CD4-positive, alpha-beta T cell treated with Interleukin-17A for 4 hours (primary cell): ENCODE measurements around the gene NANOGP8.
"Not testable (repeated sequence)": the region's sequence is repeated elsewhere in the genome, so short reads cannot be mapped to it uniquely, and the experiment has no call there.

Source experiments
- DNase-seq: peaks from one replicate; pipeline ENCODE4 v3.0.0-alpha.2; 2020; ENCODE audit warnings: mixed read lengths

The NANOGP8 gene

DNA sequence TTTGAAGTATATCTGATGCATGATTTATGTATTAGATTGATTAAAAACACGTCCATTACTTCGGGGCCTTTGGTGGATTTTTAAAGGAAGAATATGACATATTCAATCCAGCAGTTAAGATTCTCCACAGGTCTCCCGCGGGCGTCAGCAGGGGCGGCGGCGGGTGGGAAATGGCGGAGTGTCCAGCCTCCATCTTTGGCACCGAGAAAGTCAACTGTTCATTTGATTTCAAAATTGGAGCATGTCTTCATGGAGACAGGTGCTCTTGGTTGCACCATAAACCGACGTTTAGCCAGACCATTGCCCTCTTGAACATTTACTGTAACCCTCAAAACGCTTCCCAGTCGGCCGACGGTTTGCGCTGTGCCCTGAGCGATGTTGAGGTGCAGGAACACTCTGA is 7.2 kb upstream of the NANOGP8 start:
- DNase-seq = no peak

DNA sequence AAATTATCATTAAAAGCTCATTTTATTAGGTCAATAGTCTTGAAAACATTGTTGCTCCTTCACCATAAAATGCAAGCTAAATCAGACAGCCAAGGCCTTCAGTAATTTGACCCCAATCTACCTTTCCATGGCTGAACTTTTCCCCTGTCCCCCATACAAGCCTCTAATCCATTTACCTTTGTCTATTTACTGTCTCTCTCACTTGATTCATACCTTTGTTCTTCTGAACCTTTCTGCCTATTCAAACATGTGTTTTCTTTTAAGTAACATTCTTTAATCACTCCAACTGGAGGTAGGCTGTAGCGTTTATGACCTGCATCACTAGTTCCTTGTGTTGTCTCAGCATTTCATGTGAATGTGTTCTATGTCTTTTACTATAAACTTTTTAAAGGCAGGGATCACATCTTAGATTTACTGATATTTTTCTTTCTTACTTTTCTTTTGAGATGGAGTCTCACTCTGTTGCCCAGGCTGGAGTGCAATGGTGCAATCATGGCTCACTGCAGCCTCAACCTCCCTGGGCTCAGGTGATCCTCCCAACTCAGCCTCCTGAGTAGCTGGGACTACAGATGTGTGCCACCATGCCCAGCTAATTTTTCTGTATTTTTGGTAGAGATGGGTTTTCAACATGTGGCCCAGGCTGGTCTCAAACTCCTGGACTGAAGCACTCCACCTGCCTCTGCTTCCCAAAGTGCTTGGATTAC is 5.2 kb upstream of the NANOGP8 start:
- no peak for DNase-seq

DNA sequence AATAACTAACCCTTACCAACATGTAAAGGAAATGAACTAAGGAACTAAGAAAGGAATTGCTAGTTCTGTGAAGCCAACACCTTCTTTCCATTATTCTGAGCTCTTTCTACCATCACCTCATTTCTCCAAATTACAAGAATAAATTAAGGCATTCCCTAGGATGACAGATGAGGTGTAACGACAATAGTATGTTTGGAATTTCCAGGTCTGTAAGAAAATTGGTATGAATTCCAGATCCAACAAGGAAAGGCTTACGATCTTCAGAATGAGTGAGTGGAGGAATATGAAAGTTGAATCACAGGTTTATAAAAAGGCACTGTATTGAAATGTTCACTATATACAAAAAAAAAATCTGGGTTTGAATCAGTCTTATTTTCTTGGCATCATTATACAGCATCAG is 4.5 kb upstream of the NANOGP8 start:
- DNase-seq = no peak

DNA sequence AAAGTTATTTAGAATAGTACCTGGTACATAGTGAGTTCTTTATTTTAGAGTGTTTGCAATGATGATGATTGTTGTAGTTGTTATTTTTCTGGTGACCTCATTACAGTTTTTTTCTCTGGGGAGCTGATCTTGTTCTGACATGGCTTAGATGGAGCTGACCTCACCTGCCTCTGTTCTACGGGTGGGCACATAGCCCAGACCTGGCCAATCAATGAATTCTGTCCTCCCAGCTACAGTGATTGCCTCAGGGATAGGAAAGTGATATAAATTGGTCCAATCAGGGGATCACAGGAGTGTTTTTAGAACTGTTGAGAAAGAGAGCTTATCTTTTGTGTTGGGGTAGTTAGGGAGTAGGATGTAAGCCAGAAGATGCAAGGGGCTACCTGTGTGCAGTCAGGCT is 3.2 kb upstream of the NANOGP8 start:
- no peak for DNase-seq

DNA sequence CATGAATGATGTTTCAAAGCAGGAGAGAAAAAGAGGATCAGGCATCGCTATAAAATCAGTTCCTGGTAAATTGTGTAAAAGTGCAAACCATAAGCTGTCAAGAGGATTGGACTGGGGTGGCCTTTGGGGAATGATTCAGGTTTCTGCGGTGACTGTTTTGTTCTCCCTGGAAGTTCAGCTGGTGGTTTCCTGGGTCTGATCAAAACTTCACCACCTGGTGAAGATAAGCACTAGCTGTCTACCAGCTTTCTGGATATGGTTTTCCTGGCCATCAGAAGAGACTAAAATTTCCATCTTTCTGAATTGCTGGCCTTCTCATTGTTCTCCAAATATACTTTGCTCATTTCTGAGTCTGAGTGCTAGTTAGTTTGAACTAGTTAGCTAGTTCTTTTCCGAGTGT is 2.7 kb upstream of the NANOGP8 start:
- no peak for DNase-seq

DNA sequence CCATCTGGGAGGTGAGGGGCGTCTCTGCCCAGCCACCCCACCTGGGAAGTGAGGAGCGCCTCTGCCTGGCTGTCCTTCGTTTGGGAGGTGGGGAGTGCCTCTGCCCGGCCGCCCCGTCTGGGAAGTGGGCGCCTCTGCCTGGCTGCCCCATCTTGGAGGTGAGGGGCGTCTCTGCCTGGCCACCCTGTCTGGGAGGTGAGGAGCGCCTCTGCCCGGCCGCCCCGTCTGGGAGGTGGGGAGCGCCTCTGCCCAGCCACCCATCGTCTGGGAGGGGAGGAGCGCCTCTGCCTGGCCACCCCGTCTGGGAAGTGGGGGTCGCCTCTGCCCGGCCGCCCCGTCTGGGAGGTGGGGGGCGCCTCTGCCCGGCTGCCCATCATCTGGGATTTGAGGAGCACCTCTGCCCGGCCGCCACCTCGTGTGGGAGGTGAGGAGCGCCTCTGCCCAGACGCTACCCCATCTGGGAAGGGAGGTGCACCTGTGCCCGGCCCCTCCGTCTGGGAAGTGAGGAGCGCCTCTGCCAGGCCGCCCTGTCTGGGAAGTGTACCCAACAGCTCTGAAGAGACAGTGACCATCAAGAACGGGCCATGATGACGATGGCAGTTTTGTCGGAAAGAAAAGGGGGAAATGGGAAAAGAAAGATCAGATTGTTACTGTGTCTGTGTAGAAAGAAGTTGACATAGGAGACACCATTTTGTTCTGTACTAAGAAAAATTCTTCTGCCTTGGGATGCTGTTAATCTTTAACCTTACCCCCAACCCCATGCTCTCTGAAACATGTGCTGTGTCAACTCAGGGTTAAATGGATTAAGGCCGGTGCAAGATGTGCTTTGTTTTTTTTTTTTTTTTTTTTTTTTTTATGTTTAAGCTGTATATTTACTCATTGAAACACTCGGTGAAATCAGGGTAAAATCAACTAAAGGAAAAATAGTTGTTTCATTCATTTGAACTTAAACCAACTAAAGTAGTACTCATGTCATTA is 2.4 kb downstream of the NANOGP8 start:
- not testable (repeated sequence) for DNase-seq

DNA sequence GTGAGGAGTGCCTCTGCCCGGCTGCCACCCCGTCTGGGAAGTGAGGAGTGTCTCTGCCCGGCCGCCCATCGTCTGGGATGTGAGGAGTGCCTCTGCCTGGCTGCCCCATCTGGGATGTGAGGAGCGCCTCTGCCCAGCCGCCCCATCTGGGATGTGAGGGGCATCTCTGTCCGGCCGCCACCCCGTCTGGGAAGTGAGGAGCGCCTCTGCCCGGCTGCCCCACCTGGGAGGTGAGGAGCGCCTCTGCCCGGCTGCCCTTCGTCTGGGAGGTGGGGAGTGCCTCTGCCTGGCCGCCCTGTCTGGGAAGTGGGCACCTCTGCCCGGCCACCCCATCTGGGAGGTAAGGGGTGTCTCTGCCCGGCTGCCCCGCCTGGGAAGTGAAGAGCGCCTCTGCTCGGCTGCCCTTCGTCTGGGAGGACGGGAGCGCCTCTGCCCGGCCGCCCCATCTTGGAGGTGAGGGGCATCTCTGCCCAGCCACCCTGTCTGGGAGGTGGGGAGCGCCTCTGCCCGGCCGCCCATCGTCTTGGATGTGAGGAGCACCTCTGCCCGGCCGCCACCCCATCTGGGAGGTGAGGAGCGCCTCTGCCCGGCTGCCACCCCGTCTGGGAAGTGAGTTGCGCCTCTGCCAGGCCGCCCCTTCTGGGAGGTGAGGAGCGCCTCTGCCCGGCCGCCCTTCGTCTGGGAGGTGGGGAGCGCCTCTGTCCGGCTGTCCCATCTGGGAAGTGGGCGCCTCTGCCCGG is 3.3 kb downstream of the NANOGP8 start:
- not testable (repeated sequence) for DNase-seq

DNA sequence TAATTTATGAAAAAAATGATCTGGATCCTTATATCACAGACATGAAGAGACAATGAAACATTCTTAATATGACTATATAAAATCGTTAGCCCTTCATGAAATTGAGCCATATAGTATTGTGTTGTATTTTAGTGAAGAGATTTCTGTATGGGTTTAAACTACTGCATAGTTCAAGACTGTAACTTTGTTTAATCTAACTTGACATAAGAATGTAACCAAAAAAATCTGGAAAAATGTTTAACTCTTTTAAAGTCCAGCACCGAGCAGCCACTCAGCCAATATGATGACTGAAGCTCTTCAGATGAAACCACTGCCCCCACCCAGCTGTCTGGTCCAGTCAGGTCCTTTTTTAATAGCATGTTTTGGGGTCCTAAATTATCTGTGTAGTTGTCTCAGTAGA is 4.9 kb downstream of the NANOGP8 start:
- no peak for DNase-seq

DNA sequence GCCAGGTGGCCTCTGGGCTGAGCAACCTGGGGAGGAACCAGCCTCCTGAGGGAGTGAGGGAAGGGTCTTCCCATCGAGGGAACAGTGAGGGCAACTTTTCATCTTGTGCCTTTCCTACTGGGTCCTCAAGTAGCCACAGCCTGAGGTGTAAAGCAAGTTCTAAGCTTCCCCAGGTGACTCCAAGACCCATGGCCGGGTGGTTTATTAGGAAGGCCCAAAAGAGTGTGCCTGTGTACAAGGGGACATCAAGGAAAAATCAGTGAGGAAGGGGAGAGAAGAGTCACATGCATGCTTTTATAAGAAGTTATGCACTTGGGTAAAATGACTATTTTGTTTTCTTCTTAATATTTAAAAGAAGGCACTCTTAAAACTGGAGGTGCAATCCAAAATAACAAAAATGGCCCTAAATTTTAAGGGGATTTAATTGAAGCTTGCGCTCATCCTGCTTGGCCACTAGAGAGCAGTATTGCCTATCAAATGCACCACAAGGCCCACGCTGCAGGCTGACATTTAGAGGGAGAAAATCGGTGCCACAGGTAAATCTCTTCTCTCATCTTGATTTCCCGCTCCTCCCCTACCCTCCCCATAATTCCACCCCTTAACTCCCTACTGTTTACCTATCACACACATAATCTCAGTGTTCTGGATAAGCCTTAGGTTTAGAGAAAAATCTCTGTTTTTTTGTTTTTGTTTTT is 6.7 kb downstream of the NANOGP8 start:
- DNase-seq = peak; percentile 19

DNA sequence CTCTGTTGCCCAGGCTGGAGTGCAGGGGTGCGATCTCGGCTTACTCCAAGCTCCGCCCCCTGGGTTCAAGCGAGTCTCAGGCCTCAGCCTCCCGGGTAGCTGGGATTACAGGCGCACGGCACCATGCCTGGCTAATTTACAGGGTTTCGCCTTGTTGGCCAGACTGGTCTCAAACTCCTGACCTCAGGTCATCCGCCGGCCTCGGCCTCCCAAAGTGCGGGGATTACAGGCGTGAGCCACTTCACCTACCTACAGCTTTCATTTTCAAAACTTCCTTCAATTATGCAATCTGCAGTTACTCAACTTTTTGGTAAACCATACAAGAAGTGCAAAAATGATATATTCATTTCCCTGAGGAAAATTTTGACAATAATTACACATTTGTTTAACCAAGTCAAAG is 14.0 kb downstream of the NANOGP8 start:
- DNase-seq = no peak

DNA sequence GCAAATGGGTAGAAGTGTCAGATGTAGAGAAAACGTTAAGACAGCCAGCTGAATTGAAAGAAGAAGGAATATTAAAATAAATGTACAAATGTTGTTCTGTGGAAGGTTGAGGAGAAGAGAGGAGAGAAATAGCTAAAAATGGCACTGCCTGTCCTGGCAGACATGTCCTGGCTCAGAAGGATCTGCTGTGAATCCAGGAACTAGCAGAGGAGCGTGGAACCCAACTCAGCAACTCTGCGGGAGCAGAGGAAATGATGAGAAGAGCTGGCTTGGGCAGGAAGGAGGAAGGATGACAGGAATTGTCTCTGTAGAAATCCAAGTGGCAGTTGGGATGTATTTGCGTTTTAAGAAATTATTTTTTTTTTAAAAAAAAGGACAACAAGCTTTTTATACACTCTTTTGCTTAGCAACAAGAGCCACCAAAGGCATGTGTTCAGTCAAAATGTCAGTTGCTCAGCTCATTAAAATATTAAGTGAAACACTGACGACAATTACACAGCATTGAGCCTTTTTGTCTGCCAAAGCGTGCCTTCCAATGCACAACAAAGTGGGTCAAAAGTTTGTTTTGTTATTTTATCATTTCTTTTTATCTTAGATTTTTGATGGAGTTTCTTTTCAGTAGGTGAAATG is 16.1 kb downstream of the NANOGP8 start:
- no peak for DNase-seq

DNA sequence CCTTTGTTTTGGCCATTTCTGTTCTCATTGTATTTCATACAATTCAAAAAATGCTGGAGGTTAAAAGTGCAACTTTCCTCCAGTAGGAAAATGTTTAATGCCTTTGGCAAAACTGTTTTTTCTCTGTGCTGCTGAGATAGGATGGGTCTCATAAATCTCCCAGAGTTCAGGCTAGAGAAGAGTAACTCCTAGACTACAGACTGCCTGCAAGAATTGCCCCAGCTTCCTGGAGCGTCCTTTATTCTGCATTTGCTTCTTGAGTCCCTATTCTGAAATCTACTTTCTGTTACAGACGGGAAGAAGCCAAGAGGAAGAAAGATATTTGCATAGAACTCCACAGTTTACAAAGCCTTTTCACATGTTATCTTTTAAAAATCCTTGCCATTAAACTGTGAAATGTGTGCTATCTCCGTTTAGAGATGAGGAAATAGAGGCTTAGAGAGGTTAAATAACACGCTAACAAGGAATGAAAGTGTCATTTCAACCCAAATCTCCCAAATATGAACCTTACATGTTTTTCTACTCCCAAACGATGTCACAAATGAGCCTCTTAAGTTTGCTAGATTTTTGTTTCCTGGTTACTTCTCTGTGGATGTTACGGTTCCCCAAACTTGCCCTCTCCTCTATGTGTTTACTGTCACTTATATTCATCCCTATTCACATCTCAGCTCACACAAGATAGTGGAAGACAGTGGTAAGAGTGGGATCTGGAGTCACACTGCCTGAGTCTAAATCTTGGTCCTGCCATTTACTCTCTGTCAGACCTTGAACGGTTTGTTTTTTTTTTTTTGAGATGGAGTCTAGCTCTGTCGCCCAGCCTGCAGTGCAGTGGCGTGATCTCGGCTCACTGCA is 17.4 kb downstream of the NANOGP8 start:
- no peak for DNase-seq

DNA sequence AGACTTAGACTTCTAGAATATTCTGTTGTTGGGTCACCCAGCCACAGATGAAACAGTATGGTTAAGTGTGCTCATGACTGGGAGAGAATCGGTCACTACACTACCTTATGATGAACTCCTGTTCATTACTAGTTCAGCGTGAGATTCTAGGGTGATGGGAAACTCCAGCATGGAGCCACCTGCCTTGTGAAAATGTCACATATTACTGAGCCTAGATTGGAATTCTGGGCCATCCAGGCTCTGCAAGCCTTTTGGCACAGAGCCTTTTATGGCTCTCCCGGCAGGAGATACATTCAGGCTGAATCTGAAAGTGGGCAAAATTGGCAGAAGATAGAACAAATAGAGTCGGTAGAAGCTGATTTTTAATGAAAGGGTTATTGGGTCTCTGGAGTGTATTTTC is 19.0 kb downstream of the NANOGP8 start:
- DNase-seq = no peak

DNA sequence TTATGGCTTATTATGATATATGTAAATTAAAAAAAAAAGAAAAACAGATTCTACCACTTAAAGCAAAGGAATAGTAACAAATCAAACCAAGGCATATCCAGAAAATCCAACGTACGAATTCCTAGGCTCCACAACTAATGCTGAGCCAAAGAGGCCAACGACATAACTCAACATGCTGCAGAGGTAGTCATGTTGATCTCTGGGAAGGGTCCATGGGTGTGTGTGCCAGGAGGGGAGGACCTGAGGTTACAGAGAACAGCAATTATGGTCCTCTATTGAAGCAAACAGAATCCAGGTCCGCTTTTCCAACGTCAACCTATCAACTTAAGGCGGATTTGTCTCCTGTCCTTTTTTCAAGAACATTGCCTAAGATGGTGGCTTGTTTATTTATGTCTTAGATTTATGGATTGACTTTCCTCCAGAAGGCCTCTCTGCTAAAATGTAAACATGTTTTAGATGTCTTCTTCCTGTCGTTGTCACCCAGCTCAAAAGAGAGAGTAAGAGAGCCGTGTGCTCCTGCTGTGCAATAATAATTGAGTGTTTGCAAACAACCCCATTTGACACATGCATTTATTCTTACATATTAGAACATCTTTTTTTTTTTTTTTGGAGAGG is 20.4 kb downstream of the NANOGP8 start:
- DNase-seq = no peak

DNA sequence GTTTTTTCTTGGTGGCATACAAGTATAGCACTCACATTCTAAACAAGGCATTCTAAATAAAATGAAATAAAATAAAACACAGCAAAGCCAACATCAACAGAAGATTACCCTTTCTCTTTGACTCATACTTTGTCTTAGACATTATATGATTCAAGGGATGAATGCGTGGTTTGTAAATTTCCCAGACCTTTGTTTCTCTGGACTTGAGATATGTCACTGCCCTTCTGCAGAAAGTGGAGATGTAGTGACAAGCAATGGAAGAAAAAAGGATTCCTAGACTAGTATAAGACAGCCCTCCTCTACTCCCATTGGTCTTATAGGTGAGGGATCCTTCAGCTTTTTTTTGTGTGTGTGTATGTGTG is 22.4 kb downstream of the NANOGP8 start:
- no peak for DNase-seq

DNA sequence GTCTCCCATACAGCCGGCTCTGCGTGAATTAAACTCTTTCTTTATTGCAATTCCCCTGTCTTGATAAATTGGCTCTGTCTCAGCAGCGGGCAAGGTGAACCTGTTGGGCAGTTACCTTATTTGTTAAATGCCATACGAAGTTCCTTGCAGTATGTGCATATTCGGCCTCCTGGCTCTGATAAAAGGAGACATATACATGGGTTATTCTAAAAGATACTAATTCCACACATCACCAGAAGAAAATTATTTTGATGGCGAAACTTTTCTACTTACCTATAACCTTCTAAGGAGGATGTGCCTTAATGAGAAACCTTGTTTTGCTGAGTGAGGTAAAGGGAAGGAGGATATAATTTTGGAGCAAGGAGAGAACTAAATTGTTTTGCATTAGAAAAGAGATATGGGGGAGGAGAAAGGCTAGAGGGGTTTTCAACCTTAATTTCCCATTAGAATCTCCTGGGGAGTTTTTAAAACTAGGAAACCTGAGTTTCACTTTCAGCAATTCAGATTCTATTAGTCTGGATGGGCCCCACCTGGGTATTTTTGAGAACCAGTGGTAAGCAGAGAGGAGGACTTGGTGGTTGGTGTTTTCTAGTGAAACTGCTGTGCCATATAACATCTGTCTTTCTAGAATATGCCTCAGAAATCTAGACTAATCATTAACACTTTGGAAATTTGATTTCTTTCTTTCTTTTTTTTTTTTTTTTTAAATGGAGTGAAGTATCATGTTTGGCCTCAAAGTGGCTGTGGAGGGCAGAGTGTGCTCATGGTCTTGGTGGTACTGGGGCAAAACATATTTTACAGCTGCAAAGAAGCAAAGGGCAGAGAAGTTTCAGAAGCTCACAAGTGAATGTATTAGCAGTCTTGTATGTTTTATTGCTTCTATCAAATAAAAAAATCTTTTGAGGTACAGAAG is 23.0 kb downstream of the NANOGP8 start:
- no peak for DNase-seq

DNA sequence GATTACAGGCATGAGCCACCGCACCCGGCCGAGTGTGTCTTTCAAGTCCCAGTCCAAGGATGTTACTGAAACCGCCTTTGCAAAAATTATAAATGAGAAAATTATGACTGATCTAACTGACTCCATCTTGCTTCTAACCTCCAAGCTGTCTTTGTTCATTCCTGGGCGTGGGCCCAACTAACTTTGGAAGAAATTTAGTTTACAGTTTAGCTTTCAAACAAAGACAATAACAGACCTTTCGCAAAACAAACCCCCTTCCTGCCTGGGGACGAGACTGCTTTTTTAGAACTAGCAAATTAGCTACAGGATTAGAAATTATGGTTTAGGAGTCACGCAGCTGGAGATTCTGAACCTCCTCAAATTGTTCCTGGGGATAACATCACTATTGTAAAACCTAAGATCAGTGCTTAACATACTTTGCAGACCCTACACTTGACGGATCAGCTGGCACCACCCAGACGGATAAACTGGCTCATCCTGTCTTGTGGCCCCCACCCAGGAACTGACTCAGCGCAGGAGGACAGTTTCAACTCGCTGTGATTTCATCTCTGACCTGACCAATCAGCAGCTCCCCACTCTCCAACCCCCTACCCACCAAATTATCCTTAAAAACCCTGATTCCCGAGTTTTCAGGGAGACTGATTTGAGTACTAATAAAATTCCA is 23.8 kb downstream of the NANOGP8 start:
- no peak for DNase-seq

DNA sequence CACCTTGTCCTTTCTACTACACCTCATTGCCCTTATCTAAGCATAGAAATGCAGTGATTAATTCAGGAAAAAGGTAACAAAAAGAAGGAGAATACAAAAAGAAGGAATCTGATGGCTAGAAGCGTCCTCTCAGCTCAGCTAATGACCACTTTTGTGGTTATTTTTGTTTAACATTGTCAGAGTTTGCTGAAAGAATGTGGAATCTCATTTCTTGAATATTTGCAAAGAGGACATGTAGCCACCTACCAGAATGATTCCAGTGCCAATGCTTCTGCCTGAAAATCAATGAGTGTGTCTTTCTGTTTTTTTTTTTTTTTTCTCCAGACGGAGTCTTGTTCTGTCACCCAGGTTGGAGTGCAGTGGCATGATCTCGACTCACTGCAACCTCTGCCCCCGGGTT is 24.5 kb downstream of the NANOGP8 start:
- no peak for DNase-seq

DNA sequence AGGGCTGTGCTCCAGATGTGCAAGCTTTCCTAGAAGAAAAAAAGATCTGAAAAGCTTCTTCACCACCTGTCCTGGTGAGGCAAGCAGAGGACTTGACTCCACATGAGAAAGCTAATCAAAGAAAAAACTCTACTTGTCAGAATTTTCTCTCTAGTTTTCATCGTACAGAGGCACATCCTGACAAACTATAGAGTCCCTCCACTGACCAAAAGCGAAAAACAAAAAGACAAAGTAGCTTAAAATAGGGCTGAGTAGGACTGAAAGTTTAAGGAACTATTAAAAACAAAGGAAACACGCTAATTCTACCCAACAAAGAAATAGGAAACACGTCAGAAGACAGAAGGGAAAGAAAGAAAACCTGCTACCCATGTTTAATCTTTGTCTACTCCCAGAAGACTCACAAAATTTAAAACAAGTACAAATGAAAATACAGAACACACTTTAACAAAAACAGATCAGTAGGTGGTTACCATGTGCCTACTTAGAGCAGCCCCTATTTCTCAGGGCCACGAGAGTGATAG is 26.5 kb downstream of the NANOGP8 start:
- no peak for DNase-seq
